Spleen (tissue), 7 donors: ENCODE measurements around the gene STUM.

Experiments used
- CTCF ChIP-seq, 11 experiments: fragments of 200-600 bp in 7 of 11; fragments of 450-650 bp in 4 of 11; sonication (generic) in 4 of 11; IDR thresholded peaks in 8 of 11; conservative IDR thresholded peaks in 3 of 11; 1 replicate in 7 of 11; 2 replicates in 4 of 11; pipeline versions ENCODE4 v1.4.0 to v1.8.0; 2016 to 2021; ENCODE audit warnings: antibody characterized with exemption in 11 of 11, inconsistent platforms in 4 of 11, mild to moderate bottlenecking in 1 of 11
- POLR2A ChIP-seq, 3 donors: fragments of 450-650 bp; IDR thresholded peaks; one replicate each; pipeline ENCODE4 v1.5.1; 2017; ENCODE audit warnings: antibody characterized with exemption in 3 of 3, mild to moderate bottlenecking in 1 of 3
- POLR2AphosphoS5 ChIP-seq, 3 donors: sonication (generic); formaldehyde crosslinking; IDR thresholded peaks; one replicate each; pipeline ENCODE4 v1.5.1; 2017; ENCODE audit warnings: antibody characterized with exemption in 3 of 3
- donor health status: DM: no; HTN: no; CAD: no; lungs with moderate emphysema.
- donor health status: DM: no; HTN: no; CAD: no.
- donor health status: DM: no; HTN: no; CAD: no.

- peak in 1 of 11 experiments; percentile 4 for TF ChIP-seq CTCF (IDR thresholded peaks at IDR 0.05 in 8 of 11, conservative IDR thresholded peaks at IDR 0.05 in 3 of 11)
- no peak for TF ChIP-seq POLR2AphosphoS5 (IDR thresholded peaks at IDR 0.05)
- TF ChIP-seq POLR2A (IDR thresholded peaks at IDR 0.05), result no peak
Observed at GRCh38 chr1:226644541-226645176, 96.1 kb downstream of the STUM start.
